H1 (cell line): ENCODE data around the gene BPGM. TPM values are rescaled to one million over a fixed set of nuclear protein-coding genes. Genes with fewer than 3 reads are reported as not detected.

ENCODE experiments used
- EGR1 ChIP-seq: IDR thresholded peaks from 2 replicates; pipeline ENCODE4 v1.6.1; 2011; ENCODE audit warnings: low read depth, low read length, borderline replicate concordance
- EP300 ChIP-seq, 2 experiments: IDR thresholded peaks; 1 replicate in 1 of 2; 2 replicates in 1 of 2; pipeline ENCODE4 v1.6.1; 2011 to 2012; ENCODE audit warnings: low read depth in 2 of 2, low read length in 2 of 2, mild to moderate bottlenecking in 2 of 2, borderline replicate concordance in 1 of 2, inconsistent platforms in 1 of 2, moderate library complexity in 1 of 2
- FOSL1 ChIP-seq: IDR thresholded peaks from 2 replicates; pipeline ENCODE4 v1.6.1; 2011; ENCODE audit warnings: mild to moderate bottlenecking, low read depth, low read length, moderate library complexity; ENCODE audit not compliant: insufficient read depth
- POLR2AphosphoS5 ChIP-seq: IDR thresholded peaks from 2 replicates; pipeline ENCODE4 v1.6.1; 2011; ENCODE audit warnings: low read depth, low read length
- SP2 ChIP-seq: IDR thresholded peaks from 2 replicates; pipeline ENCODE4 v1.6.1; 2012; ENCODE audit warnings: mild to moderate bottlenecking, low read length, inconsistent platforms
- ZNF274 ChIP-seq: IDR thresholded peaks from 2 replicates; pipeline ENCODE4 v1.7.0; 2012; ENCODE audit warnings: low read length, borderline replicate concordance; ENCODE audit errors: extremely low read depth
- polyA plus RNA-seq, 7 experiments: library from polyadenylated mRNA; depleted of rRNA in 3 of 7; stranded (reverse) in 5 of 7; unstranded in 2 of 7; fragments of >200 nt in 5 of 7; fragments of 200-250 nt in 2 of 7; gene quantifications; 1 replicate in 5 of 7; 2 replicates in 1 of 7; 4 replicates in 1 of 7; pipeline versions ENCODE4 v1.2.1 to v1.2.3, GENCODE V29; 2011 to 2013; ENCODE audit warnings: missing spikeins in 2 of 7, mixed read lengths in 2 of 7
- total RNA-seq: library from RNA; stranded (reverse); fragmentation: NEBNext Ultra II Directional; extraction: Animal tissue kit (Norgen Biotek cat#: 25700); gene quantifications from 2 replicates; pipeline ENCODE4 v1.2.1, GENCODE V29; 2021

The BPGM gene
- total and polyA plus RNA-seq, 2 of the 8 experiments (the other 6 are each of a cell fraction or from before 2014, with no cell fraction given): 9.7 to 15.3 TPM

- TF ChIP-seq EGR1 (no peak), POLR2AphosphoS5 (no peak), ZNF274 (no peak), FOSL1 (no peak), SP2 (no peak), EP300 (IDR thresholded peaks at IDR 0.05; ENCODE audit: borderline replicate concordance in 1 of 2, low read depth in 2 of 2, low read length in 2 of 2) (no peak)
Measured at GRCh38 chr7:134637441-134637840, 9.2 kb upstream of the BPGM start (continued).
